ENCODE data around the gene LCAT.
"Not testable (repeated sequence)": the region's sequence is repeated elsewhere in the genome, so short reads cannot be mapped to it uniquely, and the experiment has no call there.

Gene LCAT

DNA sequence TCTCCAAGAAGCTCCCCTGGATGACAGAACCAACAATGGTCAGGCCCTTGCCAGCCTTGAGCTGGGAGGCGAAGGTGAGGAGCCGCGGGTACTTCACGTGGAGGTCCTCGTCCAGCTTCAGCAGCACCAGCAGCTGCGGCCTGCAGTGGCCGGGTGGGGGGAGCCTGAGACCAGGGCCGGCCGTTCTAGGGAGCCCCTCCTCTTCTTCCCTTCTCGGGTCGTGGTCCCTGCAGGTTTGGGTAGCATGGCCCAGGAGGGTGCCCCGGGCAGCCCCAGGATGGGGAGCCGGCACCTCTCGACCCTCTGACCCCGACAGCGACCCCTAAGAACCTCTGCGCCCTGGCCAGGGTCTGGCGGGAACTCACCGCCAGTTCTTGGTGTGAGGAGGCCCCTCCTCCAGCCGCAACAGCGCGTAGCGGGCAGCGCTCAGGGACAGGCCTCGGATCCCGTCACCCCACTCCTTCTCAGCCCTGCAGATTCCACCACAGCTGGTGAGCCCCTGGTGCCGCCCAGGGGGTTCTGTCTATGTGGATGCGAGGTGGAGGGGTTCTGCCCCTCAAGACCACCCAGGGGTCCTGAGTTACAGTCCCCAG lies 3.1 kb upstream of the LCAT start:
- DNase-seq = no peak

DNA sequence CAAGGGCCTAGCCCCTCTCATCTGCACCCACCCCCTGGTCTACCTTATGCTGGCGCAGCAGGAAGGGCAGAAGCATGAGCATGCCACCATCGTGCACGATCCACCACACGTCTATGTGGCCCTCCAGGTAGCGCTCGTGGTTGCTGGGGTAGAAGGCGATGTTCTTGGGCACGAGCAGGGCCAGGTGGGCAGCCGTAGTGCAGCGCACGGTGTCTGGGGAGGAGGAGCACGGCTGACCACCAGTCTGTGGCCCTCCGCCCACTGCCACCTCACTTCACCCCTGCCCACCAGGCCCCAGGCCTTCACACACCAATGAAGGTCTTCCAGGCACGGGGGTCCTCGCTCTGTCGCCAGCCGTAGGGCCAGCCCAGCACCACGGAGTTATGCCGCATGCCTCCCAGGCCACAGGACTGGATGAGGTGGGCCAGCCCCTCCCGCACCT lies 2.2 kb upstream of the LCAT start:
- no peak for DNase-seq

DNA sequence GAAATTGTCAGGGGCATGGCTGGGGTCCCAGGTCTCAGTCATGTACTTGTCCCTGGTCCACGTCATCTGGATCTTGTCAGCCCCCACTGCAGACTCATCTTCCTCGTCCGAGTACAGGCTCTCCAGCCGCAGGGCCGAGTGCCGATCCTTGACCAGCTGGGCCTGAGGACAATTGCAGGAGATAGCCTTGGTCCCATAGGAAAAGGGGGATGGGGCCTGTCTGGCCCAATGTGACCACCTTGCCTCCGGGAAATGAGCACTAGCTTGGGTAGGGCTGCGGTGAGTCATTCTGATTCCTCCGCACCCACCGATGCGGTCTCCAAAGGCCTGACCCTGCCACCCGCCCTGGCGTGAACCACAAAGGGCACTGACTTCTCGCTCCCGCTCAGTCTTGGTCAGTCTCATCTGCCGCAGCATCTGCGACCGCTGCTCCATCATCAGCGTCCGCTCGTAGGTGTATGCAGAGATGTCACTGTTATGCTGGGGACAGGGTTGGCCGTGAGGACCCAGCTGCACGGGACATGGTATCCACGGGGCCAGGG lies 1.5 kb upstream of the LCAT start:
- DNase-seq = no peak

DNA sequence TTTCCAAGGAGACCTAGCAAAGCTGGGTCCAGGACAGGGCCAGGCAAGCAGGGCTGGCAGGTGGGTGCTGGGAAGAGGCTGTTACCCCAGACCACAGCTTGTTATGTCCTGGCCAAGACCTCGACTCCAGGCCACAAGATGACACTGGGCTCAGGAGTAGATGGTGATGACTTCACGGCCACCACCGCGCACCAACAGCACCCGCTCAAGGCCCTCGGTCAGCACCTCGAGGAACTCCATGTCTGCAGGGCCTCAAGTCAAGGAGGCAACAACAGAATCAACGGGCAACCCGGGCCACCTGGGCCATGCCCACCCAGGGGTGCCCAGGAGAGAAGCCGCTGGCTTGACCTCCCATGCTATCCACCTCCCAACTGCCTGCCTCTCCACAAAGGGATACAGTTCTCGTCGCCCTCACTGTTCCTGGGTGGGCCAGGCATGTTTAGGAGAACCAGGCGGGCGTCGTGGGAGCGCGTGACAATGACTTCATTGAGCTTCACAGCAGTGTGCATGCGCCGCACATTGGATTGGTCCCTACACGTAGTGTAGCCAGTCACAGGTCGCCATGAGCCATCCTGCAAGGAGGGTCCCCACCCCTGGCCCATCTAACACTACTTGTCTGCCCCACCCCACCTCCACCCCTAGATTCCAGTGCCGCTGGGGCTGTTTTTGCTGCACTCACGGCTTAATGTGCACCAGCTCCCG lies 921 bp upstream of the LCAT start:
- no peak for DNase-seq

GRCh38 chr16:67943256-67943618 lies 683 bp downstream of the LCAT start:
- no peak for DNase-seq

DNA sequence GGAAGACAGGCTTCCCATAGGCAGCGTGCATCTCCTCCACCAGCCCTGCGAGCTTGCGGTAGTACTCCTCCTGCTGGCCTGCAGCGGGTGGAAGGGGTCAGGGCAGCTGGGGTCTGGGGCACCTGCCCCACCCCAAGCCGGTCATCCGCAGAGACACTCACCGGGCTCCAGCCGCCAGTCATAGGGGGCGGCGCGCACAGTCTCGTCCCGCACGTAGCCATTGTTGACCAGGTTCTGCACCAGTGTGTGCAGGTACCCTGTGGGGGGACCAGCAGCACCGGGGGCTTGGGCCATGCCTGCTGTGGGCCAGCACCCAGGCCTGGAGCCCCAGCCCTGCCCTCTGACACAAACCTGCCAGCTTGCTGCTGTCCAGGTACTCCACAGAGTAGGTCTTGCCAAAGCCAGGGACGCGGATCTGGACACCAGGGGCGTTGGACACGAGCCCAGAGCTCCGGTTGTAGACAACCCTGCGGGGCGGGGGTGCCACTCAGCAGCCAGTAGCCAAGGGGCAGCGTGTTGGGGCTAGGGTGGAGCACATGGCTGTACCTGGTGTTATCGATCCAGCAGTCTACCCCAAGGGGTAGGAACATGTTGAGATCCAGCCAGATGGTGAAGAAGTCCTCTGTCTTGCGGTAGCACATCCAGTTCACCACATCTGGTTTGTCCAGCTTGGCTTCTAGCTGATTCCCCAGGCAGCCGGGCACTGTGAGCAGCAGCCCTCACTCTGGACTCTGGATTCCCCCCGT lies 1.2 kb downstream of the LCAT start:
- DNase-seq = no peak

- peak; percentile 36 for DNase-seq
Measured at GRCh38 chr16:67942200-67942509, 1.8 kb downstream of the LCAT start.

DNA sequence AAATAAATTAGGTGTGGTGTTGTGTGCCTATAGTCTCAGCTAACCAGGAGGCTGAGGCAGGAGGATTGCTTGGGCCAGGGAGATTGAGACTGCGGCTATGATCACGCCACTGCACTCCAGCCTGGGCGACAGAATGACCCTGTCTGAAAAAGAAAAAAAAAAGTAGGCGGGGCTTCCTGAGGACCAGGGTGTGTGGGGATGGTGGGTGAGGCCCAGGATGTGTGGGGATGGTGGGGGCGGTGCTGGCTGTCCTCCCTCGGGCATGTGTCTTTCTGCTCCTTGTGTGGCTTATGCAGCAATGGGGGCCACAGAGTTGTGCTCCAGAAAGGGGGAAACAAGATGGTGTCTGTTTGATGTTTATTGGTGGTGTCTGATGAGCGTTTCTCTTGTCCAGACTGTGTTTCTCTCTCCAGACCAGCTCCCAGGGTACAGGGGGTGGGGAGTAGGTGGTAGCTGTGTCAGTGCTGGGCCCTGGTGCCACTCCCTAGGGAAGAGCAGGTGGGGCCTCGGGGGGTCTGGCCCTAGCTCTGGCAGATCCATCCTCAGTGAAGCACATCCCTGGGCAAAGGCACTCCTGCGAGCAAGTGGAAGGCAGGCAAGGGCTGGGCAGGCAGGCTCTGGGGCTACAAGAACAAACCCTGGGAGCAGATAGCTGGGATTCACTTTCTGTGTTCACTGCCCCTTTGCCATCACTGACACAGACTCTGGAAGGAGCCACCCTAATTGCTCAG lies 2.3 kb downstream of the LCAT start:
- DNase-seq = no peak

DNA sequence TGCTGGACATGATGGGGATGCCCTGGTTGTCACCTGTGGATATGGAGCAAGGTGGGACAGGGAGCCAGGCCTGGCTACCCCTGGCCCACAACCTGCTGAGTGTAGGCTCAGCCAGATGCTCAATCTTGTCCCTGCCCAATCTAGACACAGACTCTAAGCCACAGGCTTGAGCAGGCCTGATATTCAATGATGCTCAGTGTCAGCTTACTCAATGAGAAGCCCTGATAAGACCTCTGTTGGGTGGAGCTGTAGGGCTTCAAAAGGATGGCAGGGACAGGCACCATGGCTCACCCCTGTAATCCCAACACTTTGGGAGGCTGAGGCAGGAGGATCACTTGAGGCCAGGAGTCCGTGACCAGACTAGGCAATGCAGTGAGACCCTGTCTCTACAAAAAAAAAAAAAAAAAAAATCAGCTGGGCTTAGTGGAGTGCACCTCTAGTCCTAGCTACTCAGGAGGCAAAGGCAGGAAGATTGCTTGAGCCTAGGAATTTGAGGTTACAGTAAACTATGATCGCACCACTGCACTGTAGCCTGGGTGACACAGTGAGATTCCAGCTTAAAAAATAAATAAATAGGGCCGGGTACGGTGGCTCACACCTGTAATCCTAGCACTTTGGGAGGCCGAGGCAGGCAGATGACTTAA lies 3.4 kb downstream of the LCAT start:
- no peak for DNase-seq

GRCh38 chr16:67939507-67940445 lies 4.1 kb downstream of the LCAT start:
- DNase-seq = peak; percentile 35

GRCh38 chr16:67937713-67938112 lies 6.2 kb downstream of the LCAT start:
- not testable (repeated sequence) for DNase-seq

- DNase-seq = peak; percentile 82
Measured at GRCh38 chr16:67936880-67937605, 6.9 kb downstream of the LCAT start.

- DNase-seq = peak; percentile 24
Measured at GRCh38 chr16:67936124-67936879, 7.6 kb downstream of the LCAT start, which contains the start of gene PSMB10. Gene PSMB10, minus strand, starts transcription at chr16:67936850. Its CDS starts 101 bp downstream, at chr16:67936749.

GRCh38 chr16:67935402-67936123 lies 8.4 kb downstream of the LCAT start:
- peak; percentile 97 for DNase-seq

DNA sequence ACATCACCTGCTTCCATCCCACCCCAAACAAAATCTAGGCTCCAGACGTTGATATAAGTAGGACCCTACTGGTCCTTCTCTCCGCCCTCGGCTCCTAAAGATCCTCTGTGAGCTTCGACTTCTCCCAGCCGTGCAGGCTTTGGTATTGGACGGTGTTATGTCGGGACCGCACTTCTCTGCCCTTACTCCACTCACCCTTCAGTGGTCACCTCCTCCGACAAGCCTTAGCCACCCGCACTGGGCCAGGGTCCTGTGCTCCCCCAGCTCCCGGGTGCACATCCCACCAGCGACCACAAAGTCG lies 8.9 kb downstream of the LCAT start:
- DNase-seq = no peak

GRCh38 chr16:67934306-67935100 lies 9.4 kb downstream of the LCAT start:
- no peak for DNase-seq

GRCh38 chr16:67933805-67934204 lies 10.1 kb downstream of the LCAT start:
- no peak for DNase-seq

GRCh38 chr16:67932462-67932840 lies 11.5 kb downstream of the LCAT start:
- no peak for DNase-seq
